Fibroblast of lung (primary cell): ENCODE results near the gene C10orf71.

Experiments
- CTCF ChIP-seq, 2 donors: IDR thresholded peaks in 1 of 2; conservative IDR thresholded peaks in 1 of 2; 1 replicate in 1 of 2; 2 replicates in 1 of 2; pipeline ENCODE4 v1.5.1; 2011 to 2012; ENCODE audit warnings: low read length in 2 of 2, control low read depth in 1 of 2, inconsistent platforms in 1 of 2, low read depth in 1 of 2, mild to moderate bottlenecking in 1 of 2
- EZH2 ChIP-seq: IDR thresholded peaks from 2 replicates; pipeline ENCODE4 v1.5.1; 2012; ENCODE audit warnings: low read length, control low read depth, mild to moderate bottlenecking; ENCODE audit errors: missing control alignments

GRCh38 chr10:49274886-49275285 lies 24.1 kb upstream of the C10orf71 start:
- TF ChIP-seq CTCF (conservative IDR thresholded peaks at IDR 0.05 in 1 of 2, IDR thresholded peaks at IDR 0.05 in 1 of 2; ENCODE audit: low read depth in 1 of 2, low read length in 2 of 2) (no peak), EZH2 (no peak)
